ENCODE measurements around the gene FOXN3.

Gene FOXN3

DNA sequence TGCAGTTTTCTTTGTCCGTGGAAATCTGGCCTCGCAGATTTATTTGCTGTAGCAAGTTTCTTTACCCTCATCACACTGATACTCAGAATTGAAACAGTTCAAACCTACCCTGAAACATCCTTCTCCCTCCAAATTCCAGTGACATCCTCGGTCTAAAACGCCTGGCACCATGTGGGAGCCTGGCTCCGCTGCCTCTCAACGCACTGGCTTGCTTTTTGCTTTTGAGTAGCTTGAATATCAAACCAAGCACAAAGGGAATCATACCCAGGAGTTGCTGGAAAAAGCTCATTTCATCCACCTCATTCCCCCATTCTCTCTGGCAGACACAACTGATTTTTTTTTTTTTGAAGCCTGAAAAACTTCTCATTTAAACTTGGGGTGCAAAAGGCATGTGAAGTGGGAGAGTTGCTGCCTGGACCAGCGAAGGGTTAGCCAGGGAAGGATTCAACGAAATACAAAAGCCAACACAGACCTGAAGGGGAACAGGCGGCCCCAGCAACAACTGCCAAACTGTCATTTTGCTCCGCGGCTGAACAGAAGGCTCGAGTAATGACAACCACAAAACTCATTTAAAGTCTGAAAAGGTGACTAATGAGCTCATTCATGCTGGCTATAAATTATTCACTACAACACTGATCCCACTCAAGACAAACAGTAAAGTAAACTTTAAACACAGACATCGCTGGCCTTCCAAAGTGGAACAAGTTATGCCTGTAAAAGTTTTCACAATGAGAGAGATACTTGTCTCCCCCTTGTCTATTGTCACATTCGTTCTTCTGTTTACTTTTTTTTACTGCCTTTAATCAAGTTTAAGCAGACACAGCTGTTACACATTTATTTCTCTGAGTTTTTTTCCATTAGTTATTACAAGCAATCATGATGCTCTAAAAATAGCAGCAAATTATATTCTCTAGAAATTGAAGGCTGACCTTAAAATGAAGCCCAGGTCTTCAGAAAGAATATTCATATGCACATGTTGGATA is 12.5 kb upstream of the FOXN3 start:
- in situ Hi-C loops (cut with HindIII; ENCODE audit: low pct_ligation_motif_present, low sequenced_read_pairs), result no loop called here
- H3K27ac ChIP-seq, result peak overlapping the region; percentile 74
- DNase-seq, result no peak
- no peak overlapping the region for H3K4me3 ChIP-seq (ENCODE audit: low read depth, low read length)
- no peaks in the 10 kb centered on the region for H3K36me3 ChIP-seq (replicated peaks)
- no peaks in the 10 kb centered on the region for H3K27me3 ChIP-seq (replicated peaks)
- TF ChIP-seq, protein P1, sequence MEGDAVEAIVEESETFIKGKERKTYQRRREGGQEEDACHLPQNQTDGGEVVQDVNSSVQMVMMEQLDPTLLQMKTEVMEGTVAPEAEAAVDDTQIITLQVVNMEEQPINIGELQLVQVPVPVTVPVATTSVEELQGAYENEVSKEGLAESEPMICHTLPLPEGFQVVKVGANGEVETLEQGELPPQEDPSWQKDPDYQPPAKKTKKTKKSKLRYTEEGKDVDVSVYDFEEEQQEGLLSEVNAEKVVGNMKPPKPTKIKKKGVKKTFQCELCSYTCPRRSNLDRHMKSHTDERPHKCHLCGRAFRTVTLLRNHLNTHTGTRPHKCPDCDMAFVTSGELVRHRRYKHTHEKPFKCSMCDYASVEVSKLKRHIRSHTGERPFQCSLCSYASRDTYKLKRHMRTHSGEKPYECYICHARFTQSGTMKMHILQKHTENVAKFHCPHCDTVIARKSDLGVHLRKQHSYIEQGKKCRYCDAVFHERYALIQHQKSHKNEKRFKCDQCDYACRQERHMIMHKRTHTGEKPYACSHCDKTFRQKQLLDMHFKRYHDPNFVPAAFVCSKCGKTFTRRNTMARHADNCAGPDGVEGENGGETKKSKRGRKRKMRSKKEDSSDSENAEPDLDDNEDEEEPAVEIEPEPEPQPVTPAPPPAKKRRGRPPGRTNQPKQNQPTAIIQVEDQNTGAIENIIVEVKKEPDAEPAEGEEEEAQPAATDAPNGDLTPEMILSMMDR (IDR thresholded peaks at IDR 0.05; ENCODE audit: low read depth, low read length, missing control alignments), result no peak

DNA sequence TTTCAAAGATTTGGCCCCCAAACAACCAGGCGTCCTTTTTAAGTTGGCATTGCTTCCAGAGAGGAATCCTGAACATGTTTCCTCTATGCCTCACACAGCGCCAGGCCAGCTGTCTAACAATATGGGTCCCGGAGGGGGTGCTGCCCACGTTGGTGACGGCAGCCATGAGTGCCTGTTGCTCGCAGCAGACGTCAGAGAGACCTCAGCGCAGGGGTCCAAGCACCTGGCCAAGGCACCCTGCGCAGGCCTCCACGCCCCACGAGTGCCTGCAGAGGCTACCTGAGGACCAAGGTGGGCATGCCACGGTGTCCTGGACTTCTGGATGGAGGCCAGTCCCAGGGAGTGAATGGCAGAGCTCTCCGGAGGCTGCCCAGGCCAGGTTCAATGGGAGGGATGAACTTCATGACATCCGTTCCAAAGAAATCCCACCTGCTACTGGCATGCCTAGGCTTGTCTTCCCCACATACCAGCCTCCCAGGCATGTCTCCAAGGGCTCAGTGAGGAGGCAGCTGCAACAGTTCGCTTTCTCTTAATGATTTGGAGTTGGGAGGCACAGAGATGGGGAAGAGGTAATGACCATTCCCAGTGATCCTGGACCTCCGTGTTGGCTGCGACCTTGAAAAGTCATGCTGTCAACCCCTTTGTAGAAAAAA is 11.6 kb upstream of the FOXN3 start:
- no peaks in the 10 kb centered on the region for H3K36me3 ChIP-seq (replicated peaks)
- no peak overlapping the region for H3K4me3 ChIP-seq (ENCODE audit: low read depth, low read length)
- H3K27ac ChIP-seq, result no peak overlapping the region
- TF ChIP-seq, protein P1 (IDR thresholded peaks at IDR 0.05; ENCODE audit: low read depth, low read length, missing control alignments), result no peak
- DNase-seq, result no peak
- H3K27me3 ChIP-seq (replicated peaks), result no peaks in the 10 kb centered on the region
- in situ Hi-C loops (cut with HindIII; ENCODE audit: low pct_ligation_motif_present, low sequenced_read_pairs), result no loop called here

DNA sequence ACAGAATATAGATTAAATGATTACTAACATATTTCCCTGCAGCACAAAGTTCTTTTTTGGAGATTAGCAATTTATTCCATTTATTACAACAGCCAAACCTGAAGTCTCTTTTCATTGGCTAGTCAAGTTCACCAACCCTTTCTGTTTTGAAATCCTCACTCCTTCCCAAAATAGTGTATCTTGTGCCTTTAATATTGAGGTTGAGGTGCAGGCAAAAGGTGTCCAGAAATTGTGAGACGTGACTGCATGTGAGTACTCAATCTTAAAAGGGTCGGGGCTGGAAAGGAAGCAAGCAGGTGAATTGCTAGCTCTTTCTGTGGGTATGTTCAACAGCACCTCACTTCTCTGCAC is 11.1 kb upstream of the FOXN3 start:
- Histone ChIP-seq H3K27me3 (replicated peaks) (no peaks in the 10 kb centered on the region), H3K36me3 (replicated peaks) (no peaks in the 10 kb centered on the region), H3K27ac (no peak overlapping the region), H3K4me3 (ENCODE audit: low read depth, low read length) (no peak overlapping the region)
- no peak for DNase-seq
- in situ Hi-C loops (cut with HindIII; ENCODE audit: low pct_ligation_motif_present, low sequenced_read_pairs), result no loop called here
- TF ChIP-seq, protein P1 (IDR thresholded peaks at IDR 0.05; ENCODE audit: low read depth, low read length, missing control alignments), result no peak

DNA sequence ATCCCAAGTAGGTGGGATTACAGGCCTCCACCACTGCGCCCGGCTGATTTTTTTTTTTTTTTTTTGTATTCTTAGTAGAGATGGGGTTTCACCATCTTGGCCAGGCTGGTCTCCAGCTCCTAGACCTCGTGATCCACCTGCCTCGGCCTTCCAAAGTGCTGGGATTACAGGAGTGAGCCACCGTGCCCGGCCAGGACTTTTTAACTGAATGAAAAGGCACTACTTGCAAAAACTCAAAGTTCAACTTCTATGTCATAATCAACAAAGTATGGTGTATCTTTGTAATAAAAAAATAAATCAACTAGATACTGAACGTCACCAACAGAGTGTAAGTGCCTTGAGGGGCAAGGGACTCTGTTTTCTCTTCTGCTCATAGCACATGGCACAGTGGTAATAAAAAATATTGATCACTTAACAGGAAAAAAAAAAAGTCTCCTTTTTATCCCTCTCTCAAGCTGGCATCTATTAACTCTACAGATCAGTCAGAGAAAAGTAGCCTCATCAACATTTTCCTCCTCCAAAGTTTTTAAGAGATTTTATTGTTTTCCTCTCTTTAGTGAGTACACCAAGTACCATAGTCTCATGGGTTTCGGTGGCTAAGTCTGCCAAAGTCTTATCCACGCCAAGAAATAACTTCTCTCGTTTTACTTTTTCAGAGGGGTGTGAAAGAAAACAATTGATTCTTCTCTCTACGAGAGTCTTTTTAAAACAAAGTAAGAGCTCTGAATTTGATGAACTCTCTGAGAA is 10.6 kb upstream of the FOXN3 start:
- no peak for DNase-seq
- in situ Hi-C loops (cut with HindIII; ENCODE audit: low pct_ligation_motif_present, low sequenced_read_pairs), result no loop called here
- no peak overlapping the region for H3K4me3 ChIP-seq (ENCODE audit: low read depth, low read length)
- TF ChIP-seq, protein P1 (IDR thresholded peaks at IDR 0.05; ENCODE audit: low read depth, low read length, missing control alignments), result no peak
- H3K27me3 ChIP-seq (replicated peaks), result no peaks in the 10 kb centered on the region
- no peaks in the 10 kb centered on the region for H3K36me3 ChIP-seq (replicated peaks)
- H3K27ac ChIP-seq, result no peak overlapping the region

DNA sequence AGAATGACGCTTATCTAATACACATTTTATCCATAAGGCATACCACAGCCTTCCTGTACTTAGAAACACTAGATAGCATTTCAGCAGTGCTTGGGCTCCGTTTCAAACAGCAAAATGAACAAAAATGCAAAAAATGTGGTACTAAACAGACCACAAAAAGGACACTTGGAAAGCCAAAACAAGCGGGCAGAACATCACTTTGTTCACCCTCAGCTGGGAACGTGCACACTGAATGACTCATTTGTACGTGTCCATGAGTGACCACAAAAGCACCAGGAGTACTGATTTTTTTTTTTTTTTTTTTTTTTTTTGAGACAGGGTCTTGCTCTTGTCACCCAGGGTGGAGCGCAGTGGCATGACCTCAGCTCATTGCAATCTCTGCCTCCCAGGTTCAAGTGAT is 8.9 kb upstream of the FOXN3 start:
- TF ChIP-seq, protein P1 (IDR thresholded peaks at IDR 0.05; ENCODE audit: low read depth, low read length, missing control alignments), result no peak
- Histone ChIP-seq H3K27me3 (replicated peaks) (no peaks in the 10 kb centered on the region), H3K27ac (peak overlapping the region; percentile 42), H3K4me3 (ENCODE audit: low read depth, low read length) (no peak overlapping the region), H3K36me3 (replicated peaks) (no peaks in the 10 kb centered on the region)
- DNase-seq, result peak; percentile 97
- in situ Hi-C loops (cut with HindIII; ENCODE audit: low pct_ligation_motif_present, low sequenced_read_pairs), result no loop called here
